Measurements from ENCODE around the gene TBC1D9.

The TBC1D9 gene

DNA sequence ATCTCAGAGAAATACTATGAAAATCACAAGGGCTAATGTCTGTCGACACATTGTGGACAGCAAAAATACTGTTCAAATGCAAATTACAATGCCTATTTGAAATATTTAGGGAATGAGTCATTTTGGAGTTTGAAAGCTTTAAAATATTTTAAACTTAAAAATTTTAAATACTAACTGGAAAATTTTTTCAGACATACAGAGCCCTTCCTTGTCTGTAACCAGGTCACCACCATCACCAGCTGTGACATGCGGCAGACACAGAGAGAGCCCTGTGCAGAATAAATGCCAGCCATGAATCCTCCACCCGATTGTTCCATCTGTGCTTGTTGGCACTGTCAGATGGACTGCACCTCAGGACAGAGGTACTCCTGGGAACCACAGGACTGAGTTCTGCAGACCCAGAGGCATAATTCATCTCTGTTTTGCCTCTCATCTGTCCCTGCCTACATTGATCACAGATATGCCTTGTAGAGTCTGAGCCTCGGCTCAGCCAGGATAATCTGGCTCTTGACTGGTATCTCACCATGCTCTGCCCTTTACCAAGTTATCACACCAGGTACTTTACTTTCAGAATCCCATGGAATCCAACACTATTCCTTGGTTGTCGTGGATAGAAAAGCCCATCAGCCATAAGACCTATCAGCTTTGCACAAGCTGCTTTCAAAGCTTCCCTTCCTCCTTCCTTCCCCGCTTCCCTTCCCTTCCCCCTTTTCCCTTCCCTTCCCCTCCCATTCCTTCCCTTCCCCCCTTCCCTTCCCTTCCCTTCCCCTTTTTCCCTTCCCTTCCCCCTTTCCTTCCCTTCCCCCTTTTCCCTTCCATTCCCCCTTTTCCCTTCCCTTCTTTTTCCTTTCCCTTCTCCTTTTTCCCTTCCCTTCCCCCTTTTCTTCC, 67.2 kb downstream of the TBC1D9 start:
- DNase-seq = no peak

- no peak for DNase-seq
These were observed 69.4 kb downstream of the TBC1D9 start for GRCh38 chr4:140686796-140687195.

DNA sequence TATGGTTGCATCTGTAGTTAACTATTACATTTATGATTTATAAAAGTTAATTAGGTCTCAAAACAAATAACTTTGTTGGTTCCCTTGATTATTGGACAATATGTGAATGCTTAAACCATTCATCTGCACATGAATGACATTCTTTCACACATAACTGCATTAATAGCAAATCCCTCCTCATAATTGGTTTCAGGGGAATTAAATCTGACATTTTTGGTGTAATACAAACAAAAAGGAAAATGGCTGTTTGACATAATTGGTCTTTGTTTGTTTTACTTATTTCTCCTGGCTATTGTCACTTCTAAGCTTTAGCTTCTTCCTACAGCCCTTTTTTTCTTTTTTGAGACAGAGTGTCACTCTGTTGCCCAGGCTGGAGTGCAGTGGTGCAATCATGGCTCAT, 71.9 kb downstream of the TBC1D9 start:
- DNase-seq = no peak

DNA sequence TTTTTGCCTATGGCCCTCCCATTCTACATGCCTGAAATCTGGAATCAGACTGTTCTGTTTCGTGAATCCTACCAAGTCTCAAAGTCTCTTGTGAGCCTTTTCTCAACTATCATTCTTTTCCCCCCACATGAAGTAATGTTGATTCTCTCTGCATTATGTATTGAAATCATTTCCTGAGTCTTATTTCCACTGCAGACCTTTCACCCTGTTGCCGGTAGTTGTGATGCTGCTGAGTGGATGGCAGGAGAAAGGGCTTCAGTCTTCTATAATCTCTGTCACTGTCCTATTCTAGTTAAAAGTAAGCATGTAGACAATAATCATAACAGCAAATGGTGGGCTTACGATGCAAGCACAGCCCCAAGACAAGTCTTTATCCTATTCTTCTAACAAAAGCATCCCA, 75.0 kb downstream of the TBC1D9 start:
- DNase-seq = no peak

DNA sequence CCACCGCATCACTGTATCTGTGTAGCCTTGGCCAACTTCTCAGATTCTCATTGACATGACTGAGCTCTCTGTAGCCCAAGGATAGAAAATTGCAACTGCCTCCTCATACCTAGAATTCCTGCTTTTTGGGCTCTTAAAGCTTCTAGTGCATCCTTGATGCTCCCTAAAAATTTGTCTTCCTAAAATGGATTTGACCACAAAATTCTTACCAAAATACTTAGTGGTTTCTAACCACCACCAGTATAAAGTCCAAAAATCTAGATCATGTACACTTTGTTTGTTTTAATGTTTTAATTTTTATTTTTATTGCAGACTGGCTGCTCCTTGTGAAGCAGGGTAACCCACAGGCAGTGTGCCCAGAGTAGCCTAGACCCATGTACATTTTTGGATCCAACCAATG, 75.5 kb downstream of the TBC1D9 start:
- no peak for DNase-seq

DNA sequence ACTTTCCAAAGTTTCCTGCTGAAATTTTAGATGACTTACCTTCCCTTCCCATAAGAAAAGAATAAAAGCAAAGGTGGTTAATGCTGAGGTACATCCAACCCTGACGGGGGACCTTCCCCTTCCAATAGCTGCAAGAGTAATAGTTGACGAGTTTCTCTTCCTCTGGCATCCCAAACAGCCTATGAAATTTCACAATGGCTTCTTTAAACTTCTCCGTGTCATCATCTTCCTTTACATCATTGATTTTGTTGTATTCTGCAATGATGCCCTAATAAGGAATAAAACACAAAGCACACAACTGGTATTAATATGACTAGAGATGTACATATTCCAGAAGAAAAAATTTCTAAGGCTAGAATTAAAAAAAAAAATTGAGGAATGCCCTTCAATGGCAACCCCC, 76.6 kb downstream of the TBC1D9 start:
- no peak for DNase-seq

DNA sequence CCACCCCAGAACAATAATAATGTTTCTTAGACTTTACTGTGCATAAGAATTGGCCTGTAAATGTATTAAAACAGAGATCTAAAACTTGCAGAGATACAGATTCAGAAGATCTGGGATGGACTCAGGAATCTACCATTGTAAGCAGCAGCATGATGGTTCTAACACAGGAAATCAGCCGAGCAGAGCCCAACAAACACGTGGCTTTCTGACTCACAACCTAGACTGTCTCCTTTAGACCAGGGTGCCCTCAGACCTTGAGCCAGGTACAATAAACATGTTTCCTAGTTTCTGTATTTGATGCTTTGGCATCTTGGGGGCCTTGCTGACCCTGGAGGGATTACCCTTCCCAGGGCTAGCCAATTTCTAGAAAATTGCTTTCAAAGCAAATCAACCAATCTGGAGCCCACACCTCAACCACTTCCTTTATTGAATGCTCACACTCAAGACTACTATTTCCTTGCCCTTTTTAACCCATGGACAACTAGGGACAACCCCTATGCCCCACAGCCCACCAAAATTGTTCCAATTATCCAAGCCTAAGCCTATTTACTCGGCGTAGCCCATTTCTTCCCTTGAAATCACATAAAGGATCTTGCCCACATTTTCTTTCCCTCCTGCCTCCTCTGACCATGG, 80.5 kb downstream of the TBC1D9 start:
- DNase-seq = no peak

DNA sequence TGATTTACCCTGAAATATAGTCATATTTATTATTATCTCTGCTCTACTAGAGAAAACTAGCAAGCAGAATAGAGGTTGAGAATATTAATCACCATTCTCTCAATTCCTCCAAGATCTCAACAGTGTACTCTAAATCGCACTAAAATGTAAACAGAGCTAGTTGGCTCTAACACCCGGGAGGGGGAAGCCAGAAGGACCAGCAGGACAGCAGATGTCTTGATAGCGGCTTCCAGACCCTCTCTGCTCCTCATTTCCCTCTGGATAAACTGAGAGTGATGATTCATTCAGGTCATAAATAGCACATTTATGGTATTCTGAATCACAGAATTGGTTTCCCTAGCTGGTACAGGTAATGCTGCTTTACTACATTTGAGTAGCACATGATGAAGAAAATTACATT, 82.5 kb downstream of the TBC1D9 start:
- DNase-seq = no peak

DNA sequence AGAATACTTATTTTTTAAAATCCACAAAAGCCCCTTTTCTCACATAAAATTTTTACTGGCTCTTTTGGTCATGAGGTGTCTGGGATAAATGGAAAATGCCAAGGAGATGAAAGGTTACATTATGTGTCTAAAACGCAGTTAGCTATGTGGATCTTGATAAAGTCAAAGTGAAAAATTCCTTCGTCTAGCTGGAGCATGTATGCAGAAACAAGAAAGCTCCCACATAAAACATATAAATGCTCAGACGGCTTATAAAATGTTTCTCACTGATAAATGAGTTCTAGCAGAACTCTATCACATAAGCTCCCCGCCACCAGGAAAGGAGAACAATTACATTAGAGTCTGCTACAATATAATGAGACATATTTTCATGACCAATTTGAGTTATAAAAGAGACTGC, 83.8 kb downstream of the TBC1D9 start:
- no peak for DNase-seq

GRCh38 chr4:140668111-140668510, 88.1 kb downstream of the TBC1D9 start:
- no peak for DNase-seq

DNA sequence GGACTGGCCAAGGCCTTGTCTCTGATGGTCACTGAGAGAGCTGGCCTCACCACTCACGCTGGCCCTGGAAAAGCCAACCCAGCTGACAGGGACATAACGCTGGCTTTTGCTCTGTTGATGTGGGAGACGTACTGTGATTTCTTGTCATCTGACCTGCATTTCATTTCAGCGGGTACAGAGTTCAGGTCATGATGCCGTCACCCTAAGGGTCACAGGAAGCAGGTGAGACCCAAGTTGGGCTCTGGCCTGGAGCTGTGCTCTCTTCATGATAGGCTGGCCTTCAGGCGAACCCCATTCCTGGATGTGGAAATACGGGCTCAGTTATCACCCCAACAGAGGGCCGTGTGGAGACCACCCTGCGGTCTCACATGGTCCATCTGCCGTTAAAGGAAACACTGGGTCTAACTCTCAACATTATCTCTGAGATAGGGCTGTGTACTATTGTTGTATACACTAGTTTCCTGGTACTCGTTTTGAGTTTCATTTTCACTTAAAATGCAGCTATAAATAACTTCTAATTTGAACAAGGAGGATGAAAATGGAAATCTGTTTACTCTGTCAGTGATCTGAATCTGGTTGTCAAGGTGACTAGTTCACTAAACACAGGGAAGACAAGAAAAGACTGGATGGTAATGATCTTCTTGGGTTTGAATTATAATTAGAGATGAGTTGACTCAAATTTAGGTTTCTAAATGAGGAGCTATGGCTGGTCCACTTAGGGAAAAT, 89.1 kb downstream of the TBC1D9 start:
- DNase-seq = no peak

- no peak for DNase-seq
These were observed 93.9 kb downstream of the TBC1D9 start for GRCh38 chr4:140662082-140662869.

- no peak for DNase-seq
These were observed 94.6 kb downstream of the TBC1D9 start for GRCh38 chr4:140661550-140661949.

GRCh38 chr4:140659943-140660700, 96.1 kb downstream of the TBC1D9 start:
- DNase-seq = no peak

- DNase-seq = no peak
These were observed 101.7 kb downstream of the TBC1D9 start for GRCh38 chr4:140654495-140654814.

DNA sequence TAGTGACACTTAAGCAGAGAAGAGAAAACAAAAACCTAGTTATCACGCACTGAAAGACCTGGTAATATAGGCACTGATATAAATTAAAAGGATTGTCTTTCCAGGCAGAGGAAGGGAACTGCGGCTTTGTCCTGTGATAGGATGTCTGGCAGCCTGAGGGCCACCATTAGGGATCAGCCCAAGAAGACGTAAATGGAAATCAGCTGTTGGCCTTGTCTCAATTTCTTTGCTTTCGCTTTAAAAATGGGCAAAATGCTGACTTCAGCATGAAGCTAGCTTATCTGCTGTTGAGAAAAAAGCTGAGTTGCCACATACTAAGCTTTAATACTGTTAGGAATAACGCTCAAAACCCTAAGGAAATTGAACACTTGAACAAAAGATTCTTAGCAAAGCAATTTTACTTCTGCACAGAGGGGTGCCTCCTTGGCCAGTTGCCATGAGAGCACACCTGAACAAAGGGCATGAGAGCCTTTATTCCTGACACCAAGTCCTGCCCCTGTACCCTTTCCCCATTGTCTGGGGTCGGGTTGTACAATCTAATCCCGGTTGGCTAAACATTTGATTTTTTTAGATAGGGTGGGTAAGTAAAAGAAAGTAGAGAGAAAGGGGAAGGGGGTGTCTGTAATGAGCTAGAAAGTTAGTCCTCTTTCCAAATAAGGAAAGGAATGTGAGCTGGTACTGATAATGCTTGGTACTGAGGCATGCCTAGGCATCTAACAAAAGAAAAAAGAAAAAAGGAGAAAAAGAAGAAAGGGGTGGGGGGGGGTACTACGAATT, 102.3 kb downstream of the TBC1D9 start:
- DNase-seq = no peak

GRCh38 chr4:140652601-140653000, 103.6 kb downstream of the TBC1D9 start:
- DNase-seq = no peak

GRCh38 chr4:140648716-140649308, 107.4 kb downstream of the TBC1D9 start:
- no peak for DNase-seq

GRCh38 chr4:140645614-140646412, 110.4 kb downstream of the TBC1D9 start:
- DNase-seq = no peak

- no peak for DNase-seq
These were observed 111.0 kb downstream of the TBC1D9 start for GRCh38 chr4:140645196-140645595.
